Suppressor macrophage treated with lipopolysaccharide for 1 hour (primary cell): ENCODE results near the gene RNF157.
"Not testable (repeated sequence)": the region's sequence is repeated elsewhere in the genome, so short reads cannot be mapped to it uniquely, and the experiment has no call there.

Experiments used
- DNase-seq, 3 donors: peaks; one replicate each; pipeline ENCODE4 v3.0.0-alpha.2; 2020 to 2022

Gene RNF157

GRCh38 chr17:76270127-76270592 lies 29.9 kb upstream of the RNF157 start:
- no peak for DNase-seq

- no peak for DNase-seq
These were observed 29.0 kb upstream of the RNF157 start for GRCh38 chr17:76268991-76269981.

GRCh38 chr17:76268015-76268749 lies 27.9 kb upstream of the RNF157 start:
- peak; percentile 93 to 94 (median 93) for DNase-seq

- DNase-seq = not testable (repeated sequence)
These were observed 27.3 kb upstream of the RNF157 start for GRCh38 chr17:76267581-76268001.

- no peak for DNase-seq
These were observed 26.8 kb upstream of the RNF157 start for GRCh38 chr17:76267051-76267576.

- peak in 1 of 3 donors; percentile 54 for DNase-seq
These were observed 26.1 kb upstream of the RNF157 start for GRCh38 chr17:76266244-76266938.

GRCh38 chr17:76265624-76266243 lies 25.4 kb upstream of the RNF157 start:
- DNase-seq = peak; percentile 52 to 77 (median 63)

- DNase-seq = peak; percentile 99 to 100 (median 100)
These were observed 24.7 kb upstream of the RNF157 start, which contains the start of gene UBALD2 for GRCh38 chr17:76264755-76265623. Gene UBALD2, plus strand, starts transcription at chr17:76265348. Its CDS starts 158 bp downstream, at chr17:76265506.

- DNase-seq = no peak
These were observed 24.1 kb upstream of the RNF157 start for GRCh38 chr17:76264425-76264754.

- no peak for DNase-seq
These were observed 23.6 kb upstream of the RNF157 start for GRCh38 chr17:76263896-76264295.

GRCh38 chr17:76262732-76263344 lies 22.5 kb upstream of the RNF157 start:
- DNase-seq = peak; percentile 86 to 90 (median 90)

GRCh38 chr17:76261421-76262215 lies 21.3 kb upstream of the RNF157 start:
- peak in 1 of 3 donors; percentile 35 for DNase-seq

- no peak for DNase-seq
These were observed 20.4 kb upstream of the RNF157 start for GRCh38 chr17:76260669-76261068.

- no peak for DNase-seq
These were observed 19.9 kb upstream of the RNF157 start for GRCh38 chr17:76260220-76260619.

- not testable (repeated sequence) for DNase-seq
These were observed 16.2 kb upstream of the RNF157 start for GRCh38 chr17:76256430-76257050.

- peak in 1 of 3 donors; percentile 52 for DNase-seq
These were observed 15.6 kb upstream of the RNF157 start for GRCh38 chr17:76255801-76256429.

- no peak for DNase-seq
These were observed 14.0 kb upstream of the RNF157 start for GRCh38 chr17:76254275-76254674.

- DNase-seq = no peak
These were observed 13.5 kb upstream of the RNF157 start for GRCh38 chr17:76253841-76254240.
